D721Med (cell line): ENCODE results near the gene ZMIZ2.
A peak's percentile ranks its signal among the peaks of the same experiment; 100 is the strongest.

ENCODE experiments used
- DNase-seq: peaks from one replicate; pipeline ENCODE4 v3.0.0; 2011; ENCODE audit warnings: low spot score; ENCODE audit not compliant: insufficient read length
- FAIRE-seq: peaks from 2 replicates; lab custom pipeline; 2011; peaks lifted over from hg19 to GRCh38; lab: Jason Lieb, UNC
- CTCF ChIP-seq: IDR thresholded peaks from 2 replicates; pipeline ENCODE4 v1.5.1; 2012; ENCODE audit warnings: mild to moderate bottlenecking, control low read depth; ENCODE audit not compliant: insufficient read depth; ENCODE audit errors: missing control alignments

The ZMIZ2 gene

GRCh38 chr7:44808914-44809393, 60.3 kb downstream of the ZMIZ2 start:
- TF ChIP-seq CTCF, result no peak
- DNase-seq (no peak), FAIRE-seq (no peak)

GRCh38 chr7:44811093-44811492, 62.4 kb downstream of the ZMIZ2 start:
- FAIRE-seq (no peak), DNase-seq (no peak)
- no peak for TF ChIP-seq CTCF

GRCh38 chr7:44811571-44811970, 62.9 kb downstream of the ZMIZ2 start:
- no peak for FAIRE-seq
- no peak for DNase-seq

GRCh38 chr7:44814919-44815318, 66.3 kb downstream of the ZMIZ2 start:
- TF ChIP-seq CTCF, result peak; percentile 8
- DNase-seq, result no peak
- no peak for FAIRE-seq

More at GRCh38 chr7:44811571-44811970, 62.9 kb downstream of the ZMIZ2 start:
- TF ChIP-seq CTCF, result no peak

GRCh38 chr7:44819292-44819691, 70.6 kb downstream of the ZMIZ2 start:
- FAIRE-seq (no peak), DNase-seq (no peak)
- TF ChIP-seq CTCF, result no peak
